ENCODE data around the gene SLC7A8. TPM values are rescaled to one million over a fixed set of nuclear protein-coding genes. Genes with fewer than 3 reads are reported as not detected.
A peak's percentile ranks its signal among the peaks of the same experiment; 100 is the strongest.

SLC7A8 gene
- total RNA-seq, 2 experiments from 2014 or later, result 0.73 to 0.80 TPM

DNA sequence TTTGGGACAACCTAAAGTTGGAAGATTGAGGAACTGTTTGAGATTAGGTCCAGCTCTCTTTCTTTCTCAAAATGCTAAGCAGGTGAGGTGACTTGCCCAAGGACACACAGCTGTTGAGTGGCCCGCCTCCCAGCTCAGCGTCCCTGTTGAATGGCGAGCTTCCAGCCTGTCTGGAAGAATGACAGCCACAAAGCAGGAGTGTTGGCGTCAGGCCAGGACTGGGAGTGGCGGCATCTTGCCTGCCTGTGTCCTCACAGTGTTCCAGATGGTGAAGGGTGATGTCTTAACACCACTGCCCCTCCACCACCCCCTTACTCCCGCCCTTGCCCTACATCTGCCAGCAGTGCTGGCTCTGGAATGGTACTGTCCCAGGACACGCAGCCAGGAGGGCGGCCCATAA is 60.0 kb downstream of the SLC7A8 start:
- Histone ChIP-seq H3K4me3 (ENCODE audit: low read length) (no peak overlapping the region), H3K9me3 (ENCODE audit: control insufficient read depth in 1 of 2, insufficient read depth in 1 of 2, low read length in 2 of 2) (no peaks in the 10 kb centered on the region), H3K27me3 (ENCODE audit: control insufficient read depth in 1 of 2, insufficient read depth in 2 of 2, low read length in 2 of 2) (no peaks in the 10 kb centered on the region), H3K36me3 (ENCODE audit: insufficient read depth, low read length) (no peaks in the 10 kb centered on the region), H3K27ac (ENCODE audit: low read depth in 1 of 2, low read length in 2 of 2) (no peak overlapping the region), H3K4me1 (ENCODE audit: insufficient read depth, low read length) (peaks cover 37% of the 10 kb centered on the region)
- ChIA-PET CTCF (interaction anchor here (1.3 kb wide), 1 partner anchor 55 kb away, joined by 4 read pairs; no protein-coding TSS in a partner anchor), POLR2A (no interaction called here)
- Mint-ChIP-seq H3K27ac (no peak overlapping the region), H3K27me3 (no peaks in the 10 kb centered on the region), H3K4me3 (no peak overlapping the region), H3K9me3 (no peaks in the 10 kb centered on the region), H3K4me1 (ENCODE audit: low read depth) (peaks cover 41% of the 10 kb centered on the region), H3K36me3 (ENCODE audit: low read depth) (no peaks in the 10 kb centered on the region)
- ATAC-seq (ENCODE audit: poor library complexity) (no peak), DNase-seq (no peak)
- intact Hi-C loops (cut with DNase I, micrococcal nuclease), result loop anchor here (5.0 kb wide), 2 partner anchors 174 to 179 kb away; partner anchors contain the start of gene PPP1R3E (in 1 of the 2)
- TF ChIP-seq, protein P1, sequence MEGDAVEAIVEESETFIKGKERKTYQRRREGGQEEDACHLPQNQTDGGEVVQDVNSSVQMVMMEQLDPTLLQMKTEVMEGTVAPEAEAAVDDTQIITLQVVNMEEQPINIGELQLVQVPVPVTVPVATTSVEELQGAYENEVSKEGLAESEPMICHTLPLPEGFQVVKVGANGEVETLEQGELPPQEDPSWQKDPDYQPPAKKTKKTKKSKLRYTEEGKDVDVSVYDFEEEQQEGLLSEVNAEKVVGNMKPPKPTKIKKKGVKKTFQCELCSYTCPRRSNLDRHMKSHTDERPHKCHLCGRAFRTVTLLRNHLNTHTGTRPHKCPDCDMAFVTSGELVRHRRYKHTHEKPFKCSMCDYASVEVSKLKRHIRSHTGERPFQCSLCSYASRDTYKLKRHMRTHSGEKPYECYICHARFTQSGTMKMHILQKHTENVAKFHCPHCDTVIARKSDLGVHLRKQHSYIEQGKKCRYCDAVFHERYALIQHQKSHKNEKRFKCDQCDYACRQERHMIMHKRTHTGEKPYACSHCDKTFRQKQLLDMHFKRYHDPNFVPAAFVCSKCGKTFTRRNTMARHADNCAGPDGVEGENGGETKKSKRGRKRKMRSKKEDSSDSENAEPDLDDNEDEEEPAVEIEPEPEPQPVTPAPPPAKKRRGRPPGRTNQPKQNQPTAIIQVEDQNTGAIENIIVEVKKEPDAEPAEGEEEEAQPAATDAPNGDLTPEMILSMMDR (IDR thresholded peaks at IDR 0.05), result no peak

GRCh38 chr14:23122086-23122485 is 61.4 kb downstream of the SLC7A8 start:
- Mint-ChIP-seq H3K9me3 (no peaks in the 10 kb centered on the region), H3K27ac (no peak overlapping the region), H3K4me1 (ENCODE audit: low read depth) (peaks cover 48% of the 10 kb centered on the region), H3K36me3 (ENCODE audit: low read depth) (no peaks in the 10 kb centered on the region), H3K27me3 (no peaks in the 10 kb centered on the region), H3K4me3 (no peak overlapping the region)
- ATAC-seq (ENCODE audit: poor library complexity) (no peak), DNase-seq (no peak)
- TF ChIP-seq, protein P1 (IDR thresholded peaks at IDR 0.05), result no peak
- POLR2A ChIA-PET, result interaction anchor here (0.7 to 6.1 kb wide), 3 partner anchors 26 to 199 kb away, joined by 3 to 135 read pairs (median 30); partner anchors contain the start of genes ACIN1, C14orf119, PABPN1 and PPP1R3E
- Histone ChIP-seq H3K4me3 (ENCODE audit: low read length) (no peak overlapping the region), H3K27ac (ENCODE audit: low read depth in 1 of 2, low read length in 2 of 2) (no peak overlapping the region), H3K27me3 (ENCODE audit: control insufficient read depth in 1 of 2, insufficient read depth in 2 of 2, low read length in 2 of 2) (no peaks in the 10 kb centered on the region), H3K9me3 (ENCODE audit: control insufficient read depth in 1 of 2, insufficient read depth in 1 of 2, low read length in 2 of 2) (no peaks in the 10 kb centered on the region), H3K4me1 (ENCODE audit: insufficient read depth, low read length) (peaks cover 48% of the 10 kb centered on the region), H3K36me3 (ENCODE audit: insufficient read depth, low read length) (no peaks in the 10 kb centered on the region)
- intact Hi-C loops (cut with DNase I, micrococcal nuclease), result loop anchor here (5.0 kb wide), 2 partner anchors 175 to 180 kb away; partner anchors contain the start of gene PPP1R3E (in 1 of the 2)
- CTCF ChIA-PET, result interaction anchor here (1.0 to 2.9 kb wide), 5 partner anchors 27 to 64 kb away, joined by 3 to 32 read pairs (median 9); partner anchors contain the start of genes ACIN1, C14orf119 and SLC7A8

GRCh38 chr14:23121361-23121771 is 62.1 kb downstream of the SLC7A8 start:
- H3K4me1 Mint-ChIP-seq (ENCODE audit: low read depth), result peaks cover 55% of the 10 kb centered on the region
- DNase-seq (peak in 2 of 14 experiments; percentile 10 to 29), ATAC-seq (ENCODE audit: poor library complexity) (no peak)
- no peaks in the 10 kb centered on the region for H3K9me3 Mint-ChIP-seq
- Histone ChIP-seq H3K9me3 (ENCODE audit: control insufficient read depth in 1 of 2, insufficient read depth in 1 of 2, low read length in 2 of 2) (no peaks in the 10 kb centered on the region), H3K36me3 (ENCODE audit: insufficient read depth, low read length) (no peaks in the 10 kb centered on the region), H3K27ac (ENCODE audit: low read depth in 1 of 2, low read length in 2 of 2) (no peak overlapping the region), H3K4me3 (ENCODE audit: low read length) (no peak overlapping the region), H3K27me3 (ENCODE audit: control insufficient read depth in 1 of 2, insufficient read depth in 2 of 2, low read length in 2 of 2) (no peaks in the 10 kb centered on the region), H3K4me1 (ENCODE audit: insufficient read depth, low read length) (peaks cover 54% of the 10 kb centered on the region)
- H3K36me3 Mint-ChIP-seq (ENCODE audit: low read depth), result no peaks in the 10 kb centered on the region
- ChIA-PET CTCF (interaction anchor here (0.6 to 2.9 kb wide), 18 partner anchors 12 to 259 kb away, joined by 3 to 32 read pairs (median 6); partner anchors contain the start of genes ACIN1, C14orf119 and SLC7A8), POLR2A (interaction anchor here (0.7 to 6.1 kb wide), 7 partner anchors 25 to 200 kb away, joined by 3 to 135 read pairs (median 15); partner anchors contain the start of genes ACIN1, C14orf119, PABPN1 and PPP1R3E)
- intact Hi-C loops (cut with DNase I, micrococcal nuclease), result loop anchor here (2.0 to 5.0 kb wide), 3 partner anchors 176 to 259 kb away; partner anchors contain the start of gene PPP1R3E (in 1 of the 2)
- H3K27me3 Mint-ChIP-seq, result no peaks in the 10 kb centered on the region
- peak overlapping the region; percentile 80 for H3K4me3 Mint-ChIP-seq
- TF ChIP-seq, protein P1 (IDR thresholded peaks at IDR 0.05), result no peak
- peak overlapping the region; percentile 94 for H3K27ac Mint-ChIP-seq
